Mesendoderm (in vitro differentiated cells): ENCODE data around the gene NDUFAF8.

Experiments
- DNase-seq: peaks from one replicate; pipeline ENCODE4 v3.0.0; 2013
- H2AK5ac ChIP-seq: 2 replicates; pipeline ENCODE4 v1.6.1; 2013; ENCODE audit warnings: low read length, inconsistent platforms
- H2BK120ac ChIP-seq: 2 replicates; pipeline ENCODE4 v1.6.1; 2013; ENCODE audit warnings: low read depth, mild to moderate bottlenecking, low read length, moderate library complexity, mixed read lengths
- H2BK15ac ChIP-seq: replicated peaks from 2 replicates; pipeline ENCODE4 v1.6.1; 2013; ENCODE audit warnings: low read depth, mild to moderate bottlenecking, moderate library complexity
- H2BK5ac ChIP-seq: 2 replicates; pipeline ENCODE4 v1.6.1; 2013; ENCODE audit warnings: low read length, inconsistent platforms
- H3K18ac ChIP-seq: 2 replicates; pipeline ENCODE4 v1.6.1; 2013; ENCODE audit warnings: mild to moderate bottlenecking, low read length, mixed read lengths
- H3K23ac ChIP-seq: one replicate; pipeline ENCODE4 v1.6.1; 2013; ENCODE audit warnings: low read length
- H3K27ac ChIP-seq: 2 replicates; pipeline ENCODE4 v1.5.1; 2013; ENCODE audit warnings: low read depth, mild to moderate bottlenecking, inconsistent platforms, low read length, moderate library complexity
- H3K27me3 ChIP-seq: 2 replicates; pipeline ENCODE4 v1.6.1; 2013; ENCODE audit warnings: low read length, control low read depth, mild to moderate bottlenecking, inconsistent platforms; ENCODE audit not compliant: insufficient read depth, poor library complexity
- H3K36me3 ChIP-seq: 2 replicates; pipeline ENCODE4 v1.6.1; 2013; ENCODE audit warnings: low read length, inconsistent platforms; ENCODE audit not compliant: control insufficient read depth, insufficient read depth
- H3K4ac ChIP-seq: one replicate; pipeline ENCODE4 v1.6.1; 2013; ENCODE audit warnings: low read depth, mild to moderate bottlenecking, low read length, moderate library complexity
- H3K4me1 ChIP-seq: 2 replicates; pipeline ENCODE4 v1.6.1; 2013; ENCODE audit warnings: low read depth, low read length, inconsistent platforms; ENCODE audit not compliant: control insufficient read depth
- H3K4me2 ChIP-seq: 2 replicates; pipeline ENCODE4 v1.6.1; 2013; ENCODE audit warnings: low read length
- H3K4me3 ChIP-seq: 2 replicates; pipeline ENCODE4 v1.5.1; 2013; ENCODE audit warnings: mild to moderate bottlenecking, low read length
- H3K56ac ChIP-seq: one replicate; pipeline ENCODE4 v1.6.1; 2013; ENCODE audit warnings: low read length
- H3K79me1 ChIP-seq: 2 replicates; pipeline ENCODE4 v1.6.1; 2013; ENCODE audit warnings: low read length, inconsistent platforms
- H3K79me2 ChIP-seq: 2 replicates; pipeline ENCODE4 v1.6.1; 2013; ENCODE audit warnings: mild to moderate bottlenecking, low read length; ENCODE audit not compliant: control insufficient read depth, insufficient read depth
- H3K9ac ChIP-seq: 2 replicates; pipeline ENCODE4 v1.6.1; 2013; ENCODE audit warnings: low read length, inconsistent platforms
- H4K5ac ChIP-seq: one replicate; pipeline ENCODE4 v1.6.1; 2013; ENCODE audit warnings: low read length
- H4K8ac ChIP-seq: one replicate; pipeline ENCODE4 v1.6.1; 2013; ENCODE audit warnings: low read depth, mild to moderate bottlenecking, control low read depth, low read length, moderate library complexity
- WGBS: extraction: QIAGEN DNeasy Blood & Tissue Kit; methylation state at CpG from one replicate; pipeline ENCODE4 v1.1.7; 2013; ENCODE audit warnings: low lambda C conversion rate, missing lambda C conversion rate; ENCODE audit not compliant: insufficient coverage; ENCODE audit errors: extremely low coverage; 5-methylcytosine and 5-hydroxymethylcytosine counted together

Gene NDUFAF8

GRCh38 chr17:81277421-81277820 is 38.3 kb downstream of the NDUFAF8 start:
- no peak overlapping the region for H3K4me2 ChIP-seq
- H3K23ac ChIP-seq = no peak overlapping the region
- H4K8ac ChIP-seq = no peak overlapping the region
- H3K56ac ChIP-seq = no peak overlapping the region
- H3K9ac ChIP-seq = no peak overlapping the region
- H3K4me1 ChIP-seq = no peaks in the 10 kb centered on the region
- H3K27me3 ChIP-seq = no peaks in the 10 kb centered on the region
- no CpG with 5 or more reads among the region's 18 CpGs for WGBS
- H3K4ac ChIP-seq = no peak overlapping the region
- no peak overlapping the region for H2BK120ac ChIP-seq
- no peak for DNase-seq
- H2AK5ac ChIP-seq = no peak overlapping the region
- no peak overlapping the region for H3K18ac ChIP-seq
- H2BK5ac ChIP-seq = no peak overlapping the region
- H4K5ac ChIP-seq = no peak overlapping the region
- H2BK15ac ChIP-seq = no peak overlapping the region
- H3K79me1 ChIP-seq = no peaks in the 10 kb centered on the region
- H3K27ac ChIP-seq = no peak overlapping the region
- no peaks in the 10 kb centered on the region for H3K79me2 ChIP-seq
- H3K4me3 ChIP-seq = no peak overlapping the region
- peaks cover 3% of the 10 kb centered on the region for H3K36me3 ChIP-seq

- Histone ChIP-seq H3K27me3 (no peaks in the 10 kb centered on the region), H3K36me3 (peaks cover 1% of the 10 kb centered on the region), H2BK5ac (no peak overlapping the region), H3K18ac (no peak overlapping the region), H3K79me1 (no peaks in the 10 kb centered on the region), H3K27ac (no peak overlapping the region), H3K56ac (no peak overlapping the region), H4K8ac (no peak overlapping the region), H3K4me3 (no peak overlapping the region), H2AK5ac (no peak overlapping the region), H3K4ac (no peak overlapping the region), H3K9ac (no peak overlapping the region), H2BK120ac (no peak overlapping the region), H3K4me2 (no peak overlapping the region), H3K4me1 (no peaks in the 10 kb centered on the region), H3K79me2 (no peaks in the 10 kb centered on the region), H2BK15ac (no peak overlapping the region), H4K5ac (no peak overlapping the region), H3K23ac (no peak overlapping the region)
- no peak for DNase-seq
- no CpG with 5 or more reads among the region's 20 CpGs for WGBS
Observed at GRCh38 chr17:81277946-81278693, 39.0 kb downstream of the NDUFAF8 start.

- Histone ChIP-seq H3K4me1 (no peaks in the 10 kb centered on the region), H3K4me2 (no peak overlapping the region), H3K9ac (no peak overlapping the region), H3K79me2 (no peaks in the 10 kb centered on the region), H2BK15ac (no peak overlapping the region), H4K5ac (no peak overlapping the region), H3K4me3 (no peak overlapping the region), H2AK5ac (no peak overlapping the region), H3K18ac (no peak overlapping the region), H2BK5ac (no peak overlapping the region), H3K79me1 (no peaks in the 10 kb centered on the region), H2BK120ac (no peak overlapping the region), H3K56ac (no peak overlapping the region), H3K23ac (no peak overlapping the region), H4K8ac (no peak overlapping the region), H3K36me3 (peaks cover 1% of the 10 kb centered on the region), H3K27me3 (no peaks in the 10 kb centered on the region), H3K4ac (no peak overlapping the region), H3K27ac (no peak overlapping the region)
- no peak for DNase-seq
- WGBS = no CpG with 5 or more reads among the region's 8 CpGs
Observed at GRCh38 chr17:81278831-81279230, 39.7 kb downstream of the NDUFAF8 start.

DNA sequence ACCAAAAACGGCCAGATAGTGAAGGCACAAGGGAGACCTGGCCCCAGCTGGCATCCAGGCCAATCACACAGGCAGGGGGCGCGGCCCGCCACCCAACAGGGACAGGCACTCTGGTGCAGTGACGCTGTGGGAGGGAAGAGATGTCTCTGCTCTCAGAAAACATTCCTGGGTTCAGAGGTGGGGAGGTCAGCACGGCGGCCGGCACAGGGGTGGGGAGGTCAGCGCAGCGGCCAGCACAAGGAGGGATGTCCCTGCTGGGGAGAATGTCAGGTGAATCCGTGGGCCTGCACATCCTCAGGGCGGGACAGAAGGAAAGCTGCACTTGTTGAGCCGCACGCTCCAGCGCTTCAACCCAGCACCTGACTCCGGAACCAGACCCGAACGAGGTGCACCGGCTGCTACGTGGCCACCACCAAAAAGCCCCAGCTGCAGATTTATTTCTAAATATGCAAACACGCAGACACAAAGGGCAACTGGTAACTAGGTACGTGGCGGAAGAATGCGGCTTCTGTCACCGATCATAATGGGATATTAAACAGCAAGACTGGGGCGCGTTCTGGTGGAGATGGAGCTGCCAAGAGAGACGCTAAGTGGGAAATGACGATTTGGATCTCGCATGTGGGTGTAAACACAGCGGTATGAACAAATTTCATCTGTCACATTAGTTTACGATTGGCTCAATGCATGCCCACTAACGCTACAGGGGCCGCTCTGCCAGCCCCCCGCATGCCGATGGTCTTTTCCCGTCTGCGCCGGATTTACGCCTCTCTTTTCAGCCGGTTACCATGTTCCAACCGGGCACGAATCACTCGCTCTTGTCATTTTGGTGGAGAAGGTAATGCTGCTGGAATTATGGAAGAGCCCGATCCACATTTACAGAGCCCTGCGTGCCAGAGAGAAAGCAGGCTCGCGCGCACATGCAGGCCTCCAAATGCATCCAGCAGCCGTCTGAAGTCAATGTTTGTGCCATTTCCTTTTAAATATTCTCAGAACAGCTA is 40.5 kb downstream of the NDUFAF8 start:
- WGBS = no CpG with 5 or more reads among the region's 50 CpGs
- no peaks in the 10 kb centered on the region for H3K36me3 ChIP-seq
- no peak for DNase-seq

DNA sequence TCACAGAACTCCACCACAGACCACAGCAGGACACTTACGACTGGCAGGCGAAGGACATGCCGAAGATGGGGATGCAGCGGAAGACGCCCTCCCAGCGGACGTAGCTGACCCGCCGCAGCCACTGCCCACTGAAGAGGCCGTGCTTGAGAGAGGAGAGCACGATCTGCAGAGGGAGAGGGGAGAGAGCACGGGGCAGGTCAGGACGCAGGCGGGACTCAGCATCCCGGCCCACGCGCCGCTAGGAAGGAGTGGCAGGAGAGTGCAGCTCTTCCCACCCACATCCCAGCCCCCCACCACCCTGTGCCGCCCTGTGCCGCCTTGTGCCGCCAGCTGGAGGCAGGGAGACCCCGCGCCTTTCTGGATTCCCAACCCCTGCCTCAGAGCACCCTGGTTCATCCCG is 41.5 kb downstream of the NDUFAF8 start:
- Histone ChIP-seq H3K4me1 (no peaks in the 10 kb centered on the region), H3K56ac (no peak overlapping the region), H2BK120ac (no peak overlapping the region), H3K9ac (no peak overlapping the region), H2BK5ac (no peak overlapping the region), H4K8ac (no peak overlapping the region), H3K27me3 (no peaks in the 10 kb centered on the region), H2BK15ac (no peak overlapping the region), H3K36me3 (no peaks in the 10 kb centered on the region), H3K4me2 (no peak overlapping the region), H3K23ac (no peak overlapping the region), H4K5ac (no peak overlapping the region), H3K4ac (no peak overlapping the region), H3K27ac (no peak overlapping the region), H2AK5ac (no peak overlapping the region), H3K18ac (no peak overlapping the region), H3K79me1 (peaks cover 3% of the 10 kb centered on the region), H3K79me2 (no peaks in the 10 kb centered on the region), H3K4me3 (no peak overlapping the region)
- whole genome bisulfite sequencing = no CpG with 5 or more reads among the region's 24 CpGs
- no peak for DNase-seq

More for the DNA sequence above, 40.5 kb downstream of the NDUFAF8 start:
- H3K56ac ChIP-seq = no peak overlapping the region
- H2BK120ac ChIP-seq = no peak overlapping the region
- H3K18ac ChIP-seq = no peak overlapping the region
- no peak overlapping the region for H4K8ac ChIP-seq
- H3K4ac ChIP-seq = no peak overlapping the region
- no peak overlapping the region for H3K9ac ChIP-seq
- H3K79me1 ChIP-seq = no peaks in the 10 kb centered on the region
- H3K4me2 ChIP-seq = no peak overlapping the region
- H3K79me2 ChIP-seq = no peaks in the 10 kb centered on the region
- no peak overlapping the region for H2BK5ac ChIP-seq
- no peak overlapping the region for H4K5ac ChIP-seq
- H2BK15ac ChIP-seq = no peak overlapping the region
- no peak overlapping the region for H2AK5ac ChIP-seq
- no peaks in the 10 kb centered on the region for H3K4me1 ChIP-seq
- no peak overlapping the region for H3K27ac ChIP-seq
- no peak overlapping the region for H3K4me3 ChIP-seq
- H3K23ac ChIP-seq = no peak overlapping the region
- no peaks in the 10 kb centered on the region for H3K27me3 ChIP-seq
